HG03342 (cell line): Measurements from ENCODE around the gene GPATCH2.

Experiments used
- ATAC-seq: cut with Tn5 transposase; IDR thresholded peaks from one replicate; pipeline ENCODE4 v1.9.1; 2021; ENCODE audit warnings: mild to moderate bottlenecking, moderate library complexity; ENCODE audit not compliant: unreplicated experiment

The GPATCH2 gene

DNA sequence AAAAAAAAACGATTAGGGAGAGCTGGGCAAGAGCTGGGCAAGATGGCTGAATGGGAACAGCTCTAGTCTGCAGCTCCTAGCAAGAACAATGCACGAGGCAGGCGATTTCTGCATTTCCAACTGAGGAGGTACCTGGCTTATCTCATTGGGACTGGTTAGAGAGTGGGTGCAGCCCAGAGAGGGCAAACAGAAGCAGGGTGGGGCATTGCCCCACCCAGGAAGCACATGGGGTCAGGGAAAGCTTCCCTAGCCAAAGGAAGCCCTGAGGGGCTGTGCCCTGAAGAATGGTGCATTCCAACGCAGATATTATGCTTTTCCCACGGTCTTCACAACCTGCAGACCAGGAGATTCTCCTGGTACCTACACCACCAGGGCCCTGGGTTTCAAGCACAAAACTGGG lies 251.6 kb downstream of the GPATCH2 start:
- no peak for ATAC-seq
